Measurements from ENCODE around the gene FGD2. TPM values are rescaled to one million over a fixed set of nuclear protein-coding genes. Genes with fewer than 3 reads are reported as not detected.
A peak's percentile ranks its signal among the peaks of the same experiment; 100 is the strongest.

FGD2 gene
- total RNA-seq, 1 donor from 2014 or later, result not detected

DNA sequence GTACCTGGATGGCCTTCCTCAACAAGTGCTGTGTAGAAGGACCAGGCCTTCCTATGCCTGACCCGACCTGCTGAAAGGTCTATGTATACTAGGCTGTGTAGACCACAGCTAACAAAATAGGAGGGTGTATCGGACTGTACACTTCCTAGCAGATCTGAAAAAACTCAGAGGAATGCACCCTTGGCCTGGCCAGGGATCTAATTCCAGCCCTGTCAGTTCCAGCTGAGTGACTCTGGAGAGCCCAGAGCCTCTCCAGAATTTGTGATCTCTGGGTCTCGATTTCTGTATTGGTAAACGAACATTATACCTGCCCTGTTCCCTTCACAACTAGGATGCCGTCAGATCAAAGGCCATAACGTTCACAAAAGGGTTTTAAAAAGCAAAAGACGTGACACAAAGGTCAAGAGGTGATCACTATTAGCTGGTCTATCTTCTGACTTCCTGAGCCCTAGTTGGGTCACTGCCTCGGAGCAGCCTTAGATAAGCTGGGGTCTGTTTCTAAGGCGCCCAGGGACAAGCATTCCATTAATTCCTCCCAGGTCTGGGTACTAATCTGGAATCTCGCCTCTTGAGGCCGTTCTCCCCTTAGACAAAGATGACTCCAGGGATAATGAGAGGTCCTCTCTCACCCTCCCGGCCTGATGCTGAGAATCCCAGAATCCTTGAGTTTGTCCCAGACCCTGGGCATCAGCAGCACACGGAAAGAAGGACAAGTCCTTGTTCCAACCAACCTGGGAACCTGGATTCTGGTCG is 33.4 kb upstream of the FGD2 start:
- TF ChIP-seq, protein P1, sequence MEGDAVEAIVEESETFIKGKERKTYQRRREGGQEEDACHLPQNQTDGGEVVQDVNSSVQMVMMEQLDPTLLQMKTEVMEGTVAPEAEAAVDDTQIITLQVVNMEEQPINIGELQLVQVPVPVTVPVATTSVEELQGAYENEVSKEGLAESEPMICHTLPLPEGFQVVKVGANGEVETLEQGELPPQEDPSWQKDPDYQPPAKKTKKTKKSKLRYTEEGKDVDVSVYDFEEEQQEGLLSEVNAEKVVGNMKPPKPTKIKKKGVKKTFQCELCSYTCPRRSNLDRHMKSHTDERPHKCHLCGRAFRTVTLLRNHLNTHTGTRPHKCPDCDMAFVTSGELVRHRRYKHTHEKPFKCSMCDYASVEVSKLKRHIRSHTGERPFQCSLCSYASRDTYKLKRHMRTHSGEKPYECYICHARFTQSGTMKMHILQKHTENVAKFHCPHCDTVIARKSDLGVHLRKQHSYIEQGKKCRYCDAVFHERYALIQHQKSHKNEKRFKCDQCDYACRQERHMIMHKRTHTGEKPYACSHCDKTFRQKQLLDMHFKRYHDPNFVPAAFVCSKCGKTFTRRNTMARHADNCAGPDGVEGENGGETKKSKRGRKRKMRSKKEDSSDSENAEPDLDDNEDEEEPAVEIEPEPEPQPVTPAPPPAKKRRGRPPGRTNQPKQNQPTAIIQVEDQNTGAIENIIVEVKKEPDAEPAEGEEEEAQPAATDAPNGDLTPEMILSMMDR (conservative IDR thresholded peaks at IDR 0.05), result no peak
- Mint-ChIP-seq H3K4me3 (no peak overlapping the region), H3K36me3 (ENCODE audit: low read depth) (peaks cover 6% of the 10 kb centered on the region), H3K27me3 (ENCODE audit: low read depth) (no peaks in the 10 kb centered on the region), H3K9me3 (no peaks in the 10 kb centered on the region), H3K27ac (ENCODE audit: unreplicated experiment) (peak overlapping the region; percentile 20), H3K4me1 (no peaks in the 10 kb centered on the region)
- DNase-seq (ENCODE audit: low read depth, low spot score), result no peak

DNA sequence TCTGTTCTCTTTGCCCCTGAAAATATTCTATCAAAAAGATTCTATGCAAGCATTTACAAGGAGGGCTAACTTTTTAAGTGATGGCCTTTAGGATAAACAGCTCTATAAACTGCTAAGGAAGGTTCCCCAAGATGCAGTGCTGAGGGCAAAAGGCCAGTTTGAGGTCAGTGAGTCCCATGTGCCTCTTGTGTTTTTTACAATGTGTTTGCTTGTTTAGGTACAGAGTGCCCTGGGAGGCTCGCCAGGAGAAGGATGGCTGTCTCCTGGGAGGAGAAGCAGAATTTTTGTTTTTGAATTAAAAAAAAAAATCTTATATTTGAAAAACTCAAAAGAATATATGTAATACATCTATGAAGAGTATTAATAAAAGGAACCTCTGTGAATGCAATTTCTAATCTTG is 32.3 kb upstream of the FGD2 start:
- Mint-ChIP-seq H3K9me3 (no peaks in the 10 kb centered on the region), H3K4me1 (no peaks in the 10 kb centered on the region), H3K36me3 (ENCODE audit: low read depth) (peaks cover 8% of the 10 kb centered on the region), H3K4me3 (no peak overlapping the region), H3K27ac (ENCODE audit: unreplicated experiment) (no peak overlapping the region), H3K27me3 (ENCODE audit: low read depth) (no peaks in the 10 kb centered on the region)
- TF ChIP-seq, protein P1 (conservative IDR thresholded peaks at IDR 0.05), result no peak
- no peak for DNase-seq (ENCODE audit: low read depth, low spot score)

DNA sequence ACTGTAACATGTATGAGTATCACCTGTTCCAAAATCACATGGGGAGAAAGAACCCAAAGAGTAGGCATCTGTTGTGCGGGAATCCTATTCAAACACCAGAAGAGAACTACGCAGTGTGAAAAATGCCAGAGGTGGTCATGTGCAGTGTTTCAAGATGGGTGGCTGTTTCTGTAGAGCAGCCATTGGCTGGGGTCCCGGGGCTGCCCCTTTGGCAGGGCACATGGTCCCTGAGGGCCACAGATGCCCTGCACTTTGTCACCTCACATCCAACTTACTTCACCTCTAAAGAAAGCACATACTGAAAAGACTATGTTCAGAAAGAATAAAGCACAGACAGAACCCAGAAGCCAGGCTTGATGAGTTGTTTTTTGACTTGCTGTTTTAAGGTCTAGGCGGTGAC is 31.8 kb upstream of the FGD2 start:
- TF ChIP-seq, protein P1 (conservative IDR thresholded peaks at IDR 0.05), result no peak
- H3K27ac Mint-ChIP-seq (ENCODE audit: unreplicated experiment), result no peak overlapping the region
- no peak overlapping the region for H3K4me3 Mint-ChIP-seq
- H3K27me3 Mint-ChIP-seq (ENCODE audit: low read depth), result no peaks in the 10 kb centered on the region
- H3K36me3 Mint-ChIP-seq (ENCODE audit: low read depth), result peaks cover 7% of the 10 kb centered on the region
- H3K9me3 Mint-ChIP-seq, result no peaks in the 10 kb centered on the region
- no peak for DNase-seq (ENCODE audit: low read depth, low spot score)
- H3K4me1 Mint-ChIP-seq, result no peaks in the 10 kb centered on the region

DNA sequence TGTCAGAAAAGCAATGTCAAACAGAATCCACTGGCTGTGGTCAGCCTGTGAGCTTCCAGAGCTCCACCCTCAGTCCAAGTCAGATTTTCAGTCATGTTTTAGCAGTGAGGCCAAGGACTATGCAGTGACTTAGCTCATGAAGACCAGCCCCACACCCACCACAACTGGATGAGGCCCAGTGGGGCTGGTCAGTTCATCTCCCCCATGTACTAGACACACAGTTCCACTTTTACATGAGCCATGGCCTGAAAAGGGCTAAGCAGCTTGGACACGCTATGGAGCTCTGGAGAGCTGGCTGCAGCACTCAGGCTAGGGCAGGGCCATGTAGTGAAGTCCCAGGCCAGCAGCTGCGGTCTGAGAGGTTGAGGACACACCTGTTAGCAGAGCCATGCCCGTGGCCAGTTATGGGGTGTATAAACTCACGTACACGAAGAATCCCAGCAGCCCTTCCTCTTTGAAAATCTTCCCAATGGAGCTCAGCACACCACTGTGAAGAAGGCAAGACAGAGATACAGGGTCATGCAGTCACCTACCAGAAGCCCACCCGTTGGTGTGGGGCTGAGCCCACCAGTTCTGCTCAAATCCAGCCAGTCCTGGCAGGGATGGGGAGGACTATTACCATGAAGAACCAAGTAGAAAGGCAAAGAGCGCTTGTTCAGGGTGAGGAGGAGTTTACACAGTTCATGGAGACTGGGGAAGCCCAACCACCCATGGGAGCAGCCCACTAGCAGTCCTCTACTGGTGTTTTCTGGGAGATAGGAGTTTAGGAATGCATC is 30.0 kb upstream of the FGD2 start:
- H3K27ac Mint-ChIP-seq (ENCODE audit: unreplicated experiment), result no peak overlapping the region
- DNase-seq (ENCODE audit: low read depth, low spot score), result no peak
- TF ChIP-seq, protein P1 (conservative IDR thresholded peaks at IDR 0.05), result no peak
- H3K9me3 Mint-ChIP-seq, result no peaks in the 10 kb centered on the region
- no peak overlapping the region for H3K4me3 Mint-ChIP-seq
- peaks cover 3% of the 10 kb centered on the region for H3K4me1 Mint-ChIP-seq
- H3K36me3 Mint-ChIP-seq (ENCODE audit: low read depth), result peaks cover 7% of the 10 kb centered on the region
- no peaks in the 10 kb centered on the region for H3K27me3 Mint-ChIP-seq (ENCODE audit: low read depth)

DNA sequence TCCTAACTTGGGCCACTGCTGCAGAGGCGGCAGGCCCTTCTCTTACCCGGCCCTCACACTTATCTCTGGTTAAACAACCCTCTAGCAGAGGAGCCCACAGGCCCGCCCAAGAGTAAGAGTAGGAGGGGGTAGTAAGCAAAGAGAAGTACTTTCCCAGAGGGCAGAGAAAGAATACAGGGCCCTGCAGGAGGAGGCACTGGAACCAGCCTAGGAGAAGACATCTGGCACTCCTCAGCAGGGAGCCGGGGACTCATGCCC is 29.5 kb upstream of the FGD2 start:
- H3K36me3 Mint-ChIP-seq (ENCODE audit: low read depth), result peaks cover 7% of the 10 kb centered on the region
- no peaks in the 10 kb centered on the region for H3K9me3 Mint-ChIP-seq
- peaks cover 5% of the 10 kb centered on the region for H3K4me1 Mint-ChIP-seq
- no peak for DNase-seq (ENCODE audit: low read depth, low spot score)
- no peak overlapping the region for H3K27ac Mint-ChIP-seq (ENCODE audit: unreplicated experiment)
- H3K4me3 Mint-ChIP-seq, result no peak overlapping the region
- H3K27me3 Mint-ChIP-seq (ENCODE audit: low read depth), result no peaks in the 10 kb centered on the region
- TF ChIP-seq, protein P1 (conservative IDR thresholded peaks at IDR 0.05), result no peak

Measured in neural crest cell (in vitro differentiated cells).